ENCODE results near the gene RXRB.

RXRB gene

GRCh38 chr6:33172688-33173534 lies 27.6 kb downstream of the RXRB start:
- H3K4me1 ChIP-seq (ENCODE audit: insufficient read depth, low read length, poor library complexity, severe bottlenecking), result no peaks in the 10 kb centered on the region
- no peaks in the 10 kb centered on the region for H3K9me2 ChIP-seq (replicated peaks; ENCODE audit: low read depth, low read length)
- H3K9me3 ChIP-seq (ENCODE audit: insufficient read depth, low read depth, low read length), result no peaks in the 10 kb centered on the region

GRCh38 chr6:33171880-33172687 lies 28.4 kb downstream of the RXRB start:
- H3K36me3 ChIP-seq (ENCODE audit: insufficient read depth, low read length), result no peaks in the 10 kb centered on the region

More at GRCh38 chr6:33172688-33173534, 27.6 kb downstream of the RXRB start:
- Histone ChIP-seq H3K79me2 (ENCODE audit: insufficient read depth, low read length) (no peaks in the 10 kb centered on the region), H3K36me3 (ENCODE audit: insufficient read depth, low read length) (no peaks in the 10 kb centered on the region), H3K27me3 (ENCODE audit: insufficient read depth, low read length, poor library complexity, severe bottlenecking) (peaks cover under 1% of the 10 kb centered on the region), H3K4me2 (ENCODE audit: low read depth, low read length, poor library complexity, severe bottlenecking) (no peak overlapping the region), H2AFZ (ENCODE audit: low read length) (no peak overlapping the region), H3K9ac (ENCODE audit: low read depth, low read length, poor library complexity, severe bottlenecking) (no peak overlapping the region), H3K4me3 (ENCODE audit: low read length, poor library complexity, severe bottlenecking) (no peak overlapping the region), H3F3A (ENCODE audit: low read depth) (no peaks in the 10 kb centered on the region), H4K20me1 (ENCODE audit: insufficient read depth, low read length, poor library complexity, severe bottlenecking) (no peaks in the 10 kb centered on the region)
- TF ChIP-seq EZH2phosphoT487 (IDR thresholded peaks at IDR 0.05; ENCODE audit: borderline replicate concordance) (no peak), CTCF (conservative IDR thresholded peaks at IDR 0.05; ENCODE audit: low read length) (peak; percentile 55)

More at GRCh38 chr6:33171880-33172687, 28.4 kb downstream of the RXRB start:
- H3K27me3 ChIP-seq (ENCODE audit: insufficient read depth, low read length, poor library complexity, severe bottlenecking), result no peaks in the 10 kb centered on the region
- no peaks in the 10 kb centered on the region for H3K9me3 ChIP-seq (ENCODE audit: insufficient read depth, low read depth, low read length)
- TF ChIP-seq CTCF (conservative IDR thresholded peaks at IDR 0.05; ENCODE audit: low read length), result no peak
- TF ChIP-seq EZH2phosphoT487 (IDR thresholded peaks at IDR 0.05; ENCODE audit: borderline replicate concordance), result no peak
- no peaks in the 10 kb centered on the region for H3K9me2 ChIP-seq (replicated peaks; ENCODE audit: low read depth, low read length)
- no peaks in the 10 kb centered on the region for H3F3A ChIP-seq (ENCODE audit: low read depth)
- no peak overlapping the region for H3K9ac ChIP-seq (ENCODE audit: low read depth, low read length, poor library complexity, severe bottlenecking)
- no peak overlapping the region for H3K4me3 ChIP-seq (ENCODE audit: low read length, poor library complexity, severe bottlenecking)
- H2AFZ ChIP-seq (ENCODE audit: low read length), result no peak overlapping the region
- H3K79me2 ChIP-seq (ENCODE audit: insufficient read depth, low read length), result no peaks in the 10 kb centered on the region
- no peaks in the 10 kb centered on the region for H4K20me1 ChIP-seq (ENCODE audit: insufficient read depth, low read length, poor library complexity, severe bottlenecking)
- no peak overlapping the region for H3K4me2 ChIP-seq (ENCODE audit: low read depth, low read length, poor library complexity, severe bottlenecking)
- no peaks in the 10 kb centered on the region for H3K4me1 ChIP-seq (ENCODE audit: insufficient read depth, low read length, poor library complexity, severe bottlenecking)
